Esophagus squamous epithelium (tissue), 4 donors: ENCODE data around the gene BAIAP2.

Experiments
- CTCF ChIP-seq, 6 experiments: fragments of 450-650 bp in 4 of 6; fragments of 200-600 bp in 2 of 6; sonication (generic) in 2 of 6; IDR thresholded peaks; one replicate each; pipeline ENCODE4 v1.5.1; 2016 to 2019; ENCODE audit warnings: antibody characterized with exemption in 6 of 6, mild to moderate bottlenecking in 4 of 6, moderate library complexity in 4 of 6
- POLR2A ChIP-seq, 4 donors: fragments of 450-650 bp; IDR thresholded peaks; one replicate each; pipeline ENCODE4 v1.6.1; 2017; ENCODE audit warnings: antibody characterized with exemption in 4 of 4, mild to moderate bottlenecking in 4 of 4, moderate library complexity in 3 of 4

- no peak for TF ChIP-seq CTCF (IDR thresholded peaks at IDR 0.05)
- TF ChIP-seq POLR2A (IDR thresholded peaks at IDR 0.05), result no peak
These were observed 61.8 kb downstream of the BAIAP2 start for GRCh38 chr17:81096741-81097133.
